GM12872 (cell line): ENCODE data around the gene KCNT2.

Experiments used
- CTCF ChIP-seq: IDR thresholded peaks from 3 replicates; pipeline ENCODE4 v1.5.1; 2011; ENCODE audit warnings: low read depth, mild to moderate bottlenecking, low read length, moderate library complexity; ENCODE audit not compliant: insufficient read depth

KCNT2 gene

GRCh38 chr1:196481616-196482015, 126.6 kb downstream of the KCNT2 start:
- no peak for TF ChIP-seq CTCF

- TF ChIP-seq CTCF = no peak
These were observed 131.0 kb downstream of the KCNT2 start for GRCh38 chr1:196477262-196477661.

GRCh38 chr1:196467230-196467925, 140.9 kb downstream of the KCNT2 start:
- no peak for TF ChIP-seq CTCF

DNA sequence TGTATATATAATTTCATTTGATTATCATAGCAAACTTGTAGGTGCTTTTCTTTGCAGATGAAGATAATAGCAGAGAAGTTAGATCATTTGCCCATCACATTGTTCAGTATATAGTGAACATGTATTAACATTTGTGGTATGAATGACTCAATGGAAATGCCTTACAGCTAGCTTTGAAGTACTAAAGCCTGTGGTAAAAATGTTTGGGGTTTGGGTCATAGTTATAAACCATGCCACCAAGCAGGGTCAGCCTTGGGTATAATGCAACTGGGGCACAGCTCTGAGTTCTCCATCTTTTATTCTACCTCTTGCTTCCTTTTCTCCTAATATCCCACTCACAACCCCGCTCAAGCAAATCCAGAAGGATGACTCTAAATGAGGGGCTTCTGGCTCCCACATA, 141.6 kb downstream of the KCNT2 start:
- no peak for TF ChIP-seq CTCF

DNA sequence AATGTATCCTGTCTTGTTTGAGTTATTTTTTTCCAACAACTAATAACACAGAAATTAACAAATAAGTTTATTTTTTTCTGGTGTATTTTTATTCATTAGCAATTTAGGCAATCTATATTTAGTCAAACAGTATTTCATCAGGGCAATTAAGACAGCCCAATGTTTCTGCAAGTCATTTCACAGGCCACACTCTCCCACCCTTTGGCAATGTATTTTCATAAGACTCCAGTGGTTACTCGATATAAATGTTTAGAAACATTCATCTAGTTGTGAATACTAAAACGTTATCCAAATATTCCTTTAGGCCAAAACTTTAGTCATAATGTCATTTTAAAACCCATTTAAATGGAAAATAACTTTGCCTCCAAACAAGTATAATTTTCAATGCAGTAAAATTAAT, 142.1 kb downstream of the KCNT2 start:
- no peak for TF ChIP-seq CTCF

GRCh38 chr1:196464480-196464941, 143.7 kb downstream of the KCNT2 start:
- TF ChIP-seq CTCF = no peak

DNA sequence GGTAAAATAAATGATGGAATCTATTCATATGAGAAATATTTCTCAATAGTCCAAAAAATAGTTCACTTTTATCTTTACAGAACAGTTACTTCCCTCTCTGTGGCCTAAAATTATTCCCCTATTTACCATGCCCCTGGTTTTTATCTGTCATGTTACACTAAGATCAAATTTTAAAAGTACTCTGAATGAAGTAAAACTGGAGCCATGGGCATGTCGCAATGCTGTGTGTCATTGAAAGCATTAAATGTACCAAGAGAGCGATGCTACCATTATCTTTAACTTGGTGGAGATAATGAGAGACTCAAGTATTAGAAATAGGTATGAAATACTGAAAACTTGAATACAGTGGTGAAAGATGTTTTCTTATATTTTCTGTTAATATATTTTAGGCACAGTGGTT, 146.2 kb downstream of the KCNT2 start:
- no peak for TF ChIP-seq CTCF
